HG02870 (cell line): Measurements from ENCODE around the gene LMAN1L.
A peak's percentile ranks its signal among the peaks of the same experiment; 100 is the strongest.
"Not testable (repeated sequence)": the region's sequence is repeated elsewhere in the genome, so short reads cannot be mapped to it uniquely, and the experiment has no call there.

Source experiments
- ATAC-seq: cut with Tn5 transposase; IDR thresholded peaks from one replicate; pipeline ENCODE4 v1.9.1; 2021; ENCODE audit warnings: mild to moderate bottlenecking, moderate library complexity; ENCODE audit not compliant: unreplicated experiment

Gene LMAN1L

GRCh38 chr15:74782259-74783071 is 30.2 kb upstream of the LMAN1L start:
- peak; percentile 1 for ATAC-seq

GRCh38 chr15:74783072-74783807 is 29.4 kb upstream of the LMAN1L start:
- no peak for ATAC-seq

- no peak for ATAC-seq
Measured at GRCh38 chr15:74783808-74784175, 28.8 kb upstream of the LMAN1L start.

GRCh38 chr15:74784426-74785193 is 28.0 kb upstream of the LMAN1L start:
- no peak for ATAC-seq

- ATAC-seq: no peak
Measured at GRCh38 chr15:74785194-74786032, 27.2 kb upstream of the LMAN1L start.

GRCh38 chr15:74786081-74786480 is 26.6 kb upstream of the LMAN1L start:
- ATAC-seq: not testable (repeated sequence)

GRCh38 chr15:74786551-74787165 is 26.0 kb upstream of the LMAN1L start:
- no peak for ATAC-seq

- peak; percentile 49 for ATAC-seq
Measured at GRCh38 chr15:74787251-74788041, 25.2 kb upstream of the LMAN1L start.

- no peak for ATAC-seq
Measured at GRCh38 chr15:74788042-74788682, 24.5 kb upstream of the LMAN1L start.

GRCh38 chr15:74788683-74789151 is 23.9 kb upstream of the LMAN1L start:
- ATAC-seq: no peak

GRCh38 chr15:74789171-74789631 is 23.4 kb upstream of the LMAN1L start:
- ATAC-seq: no peak

GRCh38 chr15:74789741-74790079 is 22.9 kb upstream of the LMAN1L start:
- ATAC-seq: no peak

- no peak for ATAC-seq
Measured at GRCh38 chr15:74790080-74790916, 22.3 kb upstream of the LMAN1L start.

GRCh38 chr15:74791007-74791406 is 21.6 kb upstream of the LMAN1L start:
- no peak for ATAC-seq

GRCh38 chr15:74791667-74792066 is 21.0 kb upstream of the LMAN1L start:
- no peak for ATAC-seq

- no peak for ATAC-seq
Measured at GRCh38 chr15:74792227-74793016, 20.2 kb upstream of the LMAN1L start.
